Activated naive CD8-positive, alpha-beta T cell (primary cell): ENCODE measurements around the gene SMNDC1.
A peak's percentile ranks its signal among the peaks of the same experiment; 100 is the strongest.
"Not testable (repeated sequence)": the region's sequence is repeated elsewhere in the genome, so short reads cannot be mapped to it uniquely, and the experiment has no call there.

Experiments
- H3K27ac Mint-ChIP-seq: one replicate; pipeline ENCODE4 v1.8.0; 2021; ENCODE audit warnings: mixed read lengths
- H3K27me3 Mint-ChIP-seq: one replicate; pipeline ENCODE4 v1.8.0; 2021; ENCODE audit warnings: mixed read lengths
- H3K36me3 Mint-ChIP-seq: one replicate; pipeline ENCODE4 v1.8.0; 2021; ENCODE audit warnings: mixed read lengths
- H3K4me1 Mint-ChIP-seq: one replicate; pipeline ENCODE4 v1.8.0; 2021; ENCODE audit warnings: low read depth, mixed read lengths
- H3K4me3 Mint-ChIP-seq: one replicate; pipeline ENCODE4 v1.8.0; 2021; ENCODE audit warnings: mild to moderate bottlenecking, mixed read lengths
- H3K9me3 Mint-ChIP-seq: one replicate; pipeline ENCODE4 v1.8.0; 2021; ENCODE audit warnings: low read depth, mixed read lengths

SMNDC1 gene

GRCh38 chr10:110278562-110279406 is 25.9 kb downstream of the SMNDC1 start:
- Mint-ChIP-seq H3K4me3 (no peak overlapping the region), H3K27me3 (no peaks in the 10 kb centered on the region), H3K27ac (no peak overlapping the region), H3K4me1 (peaks cover 24% of the 10 kb centered on the region), H3K9me3 (no peaks in the 10 kb centered on the region), H3K36me3 (peaks cover 3% of the 10 kb centered on the region)

- Mint-ChIP-seq H3K4me3 (no peak overlapping the region), H3K9me3 (no peaks in the 10 kb centered on the region), H3K27ac (no peak overlapping the region), H3K4me1 (peaks cover 33% of the 10 kb centered on the region), H3K36me3 (peaks cover 3% of the 10 kb centered on the region), H3K27me3 (no peaks in the 10 kb centered on the region)
These were observed 27.1 kb downstream of the SMNDC1 start for GRCh38 chr10:110277591-110277990.

GRCh38 chr10:110276603-110277002 is 28.1 kb downstream of the SMNDC1 start:
- Mint-ChIP-seq H3K4me1 (peaks cover 33% of the 10 kb centered on the region), H3K36me3 (peaks cover 3% of the 10 kb centered on the region), H3K27me3 (no peaks in the 10 kb centered on the region), H3K4me3 (no peak overlapping the region), H3K9me3 (no peaks in the 10 kb centered on the region), H3K27ac (no peak overlapping the region)

- Mint-ChIP-seq H3K27me3 (no peaks in the 10 kb centered on the region), H3K4me1 (peaks cover 36% of the 10 kb centered on the region), H3K9me3 (no peaks in the 10 kb centered on the region), H3K36me3 (peaks cover 3% of the 10 kb centered on the region), H3K27ac (peak overlapping the region; percentile 34), H3K4me3 (no peak overlapping the region)
These were observed 29.5 kb downstream of the SMNDC1 start for GRCh38 chr10:110275128-110275729.

- H3K27me3 Mint-ChIP-seq = no peaks in the 10 kb centered on the region
- peak overlapping the region; percentile 46 for H3K27ac Mint-ChIP-seq
- H3K4me1 Mint-ChIP-seq = peaks cover 39% of the 10 kb centered on the region
- H3K9me3 Mint-ChIP-seq = no peaks in the 10 kb centered on the region
- peaks cover 3% of the 10 kb centered on the region for H3K36me3 Mint-ChIP-seq
- H3K4me3 Mint-ChIP-seq = no peak overlapping the region
These were observed 30.1 kb downstream of the SMNDC1 start for GRCh38 chr10:110274647-110275046.

GRCh38 chr10:110274072-110274627 is 30.6 kb downstream of the SMNDC1 start:
- no peaks in the 10 kb centered on the region for H3K27me3 Mint-ChIP-seq
- H3K4me1 Mint-ChIP-seq = peaks cover 42% of the 10 kb centered on the region
- H3K4me3 Mint-ChIP-seq = no peak overlapping the region
- H3K9me3 Mint-ChIP-seq = no peaks in the 10 kb centered on the region
- peaks cover 3% of the 10 kb centered on the region for H3K36me3 Mint-ChIP-seq
- H3K27ac Mint-ChIP-seq = no peak overlapping the region

- H3K27me3 Mint-ChIP-seq = no peaks in the 10 kb centered on the region
- peak overlapping the region; percentile 87 for H3K27ac Mint-ChIP-seq
- H3K4me3 Mint-ChIP-seq = peak overlapping the region; percentile 71
- H3K9me3 Mint-ChIP-seq = no peaks in the 10 kb centered on the region
- H3K36me3 Mint-ChIP-seq = peaks cover 3% of the 10 kb centered on the region
- peaks cover 41% of the 10 kb centered on the region for H3K4me1 Mint-ChIP-seq
These were observed 31.2 kb downstream of the SMNDC1 start for GRCh38 chr10:110273474-110273873.

GRCh38 chr10:110272995-110273394 is 31.7 kb downstream of the SMNDC1 start:
- Mint-ChIP-seq H3K4me1 (peaks cover 45% of the 10 kb centered on the region), H3K27ac (peak overlapping the region; percentile 59)
- H3K36me3 Mint-ChIP-seq, H3K9me3 Mint-ChIP-seq, H3K27me3 Mint-ChIP-seq, H3K4me3 Mint-ChIP-seq: not testable (repeated sequence)

GRCh38 chr10:110269374-110270318 is 35.1 kb downstream of the SMNDC1 start:
- H3K27me3 Mint-ChIP-seq = no peaks in the 10 kb centered on the region
- H3K27ac Mint-ChIP-seq = no peak overlapping the region
- peaks cover 42% of the 10 kb centered on the region for H3K4me1 Mint-ChIP-seq
- H3K4me3 Mint-ChIP-seq = peak overlapping the region; percentile 62
- H3K9me3 Mint-ChIP-seq = no peaks in the 10 kb centered on the region
- H3K36me3 Mint-ChIP-seq = no peaks in the 10 kb centered on the region

- Mint-ChIP-seq H3K4me1 (peaks cover 35% of the 10 kb centered on the region), H3K36me3 (no peaks in the 10 kb centered on the region), H3K27ac (no peak overlapping the region), H3K9me3 (no peaks in the 10 kb centered on the region), H3K27me3 (no peaks in the 10 kb centered on the region), H3K4me3 (peak overlapping the region; percentile 62)
These were observed 35.7 kb downstream of the SMNDC1 start for GRCh38 chr10:110268971-110269370.

GRCh38 chr10:110268442-110268841 is 36.3 kb downstream of the SMNDC1 start:
- peaks cover 29% of the 10 kb centered on the region for H3K4me1 Mint-ChIP-seq
- H3K27ac Mint-ChIP-seq = no peak overlapping the region
- H3K27me3 Mint-ChIP-seq = no peaks in the 10 kb centered on the region
- no peak overlapping the region for H3K4me3 Mint-ChIP-seq
- no peaks in the 10 kb centered on the region for H3K36me3 Mint-ChIP-seq
- no peaks in the 10 kb centered on the region for H3K9me3 Mint-ChIP-seq

- Mint-ChIP-seq H3K36me3 (no peaks in the 10 kb centered on the region), H3K27ac (no peak overlapping the region), H3K4me1 (peaks cover 24% of the 10 kb centered on the region), H3K27me3 (no peaks in the 10 kb centered on the region), H3K4me3 (no peak overlapping the region), H3K9me3 (no peaks in the 10 kb centered on the region)
These were observed 37.4 kb downstream of the SMNDC1 start for GRCh38 chr10:110267276-110267675.

- Mint-ChIP-seq H3K4me1 (peaks cover 24% of the 10 kb centered on the region), H3K36me3 (no peaks in the 10 kb centered on the region), H3K4me3 (no peak overlapping the region), H3K9me3 (no peaks in the 10 kb centered on the region), H3K27me3 (no peaks in the 10 kb centered on the region), H3K27ac (no peak overlapping the region)
These were observed 39.0 kb downstream of the SMNDC1 start for GRCh38 chr10:110265573-110266193.

GRCh38 chr10:110263164-110263563 is 41.6 kb downstream of the SMNDC1 start:
- peaks cover 5% of the 10 kb centered on the region for H3K4me1 Mint-ChIP-seq
- no peak overlapping the region for H3K27ac Mint-ChIP-seq
- no peaks in the 10 kb centered on the region for H3K27me3 Mint-ChIP-seq
- H3K4me3 Mint-ChIP-seq = no peak overlapping the region
- H3K9me3 Mint-ChIP-seq = no peaks in the 10 kb centered on the region
- no peaks in the 10 kb centered on the region for H3K36me3 Mint-ChIP-seq
